ENCODE measurements around the gene DGKQ.

DGKQ gene

DNA sequence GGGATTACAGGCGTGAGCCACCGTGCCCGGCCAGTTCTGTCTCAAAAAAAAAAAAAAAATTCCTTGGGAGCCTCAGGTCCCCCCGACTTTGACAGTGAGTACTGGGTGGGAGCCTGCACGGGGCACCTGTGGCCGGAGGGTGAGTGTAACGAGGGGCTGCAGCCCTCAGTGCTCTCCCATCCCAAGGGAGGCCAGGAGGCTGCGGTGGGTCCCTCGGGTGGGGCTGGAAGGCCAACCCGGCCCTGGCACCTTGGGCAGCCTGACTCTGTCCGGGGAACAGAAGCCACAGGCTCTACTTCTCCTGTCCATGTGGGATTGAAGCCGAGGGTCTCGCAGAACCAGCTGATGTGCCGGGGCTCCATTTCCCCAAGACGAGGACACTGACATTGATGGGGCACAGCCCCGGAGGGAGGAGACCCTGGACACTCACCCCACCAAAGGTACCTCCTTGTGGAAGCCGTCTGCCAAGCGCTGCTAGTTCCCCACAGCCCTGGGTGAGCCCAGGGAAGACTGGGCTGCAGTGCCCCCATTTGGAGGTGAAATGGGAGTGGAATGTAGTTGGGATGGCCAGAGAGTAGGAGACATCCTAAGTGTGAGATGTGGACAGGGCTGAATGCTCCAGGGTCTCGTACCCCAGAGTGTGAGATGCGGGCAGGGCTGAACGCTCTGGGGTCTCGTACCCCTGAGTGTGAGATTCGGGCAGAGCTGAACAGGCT is 22.1 kb upstream of the DGKQ start:
- DNase-seq (ENCODE audit: low read depth): no peak

DNA sequence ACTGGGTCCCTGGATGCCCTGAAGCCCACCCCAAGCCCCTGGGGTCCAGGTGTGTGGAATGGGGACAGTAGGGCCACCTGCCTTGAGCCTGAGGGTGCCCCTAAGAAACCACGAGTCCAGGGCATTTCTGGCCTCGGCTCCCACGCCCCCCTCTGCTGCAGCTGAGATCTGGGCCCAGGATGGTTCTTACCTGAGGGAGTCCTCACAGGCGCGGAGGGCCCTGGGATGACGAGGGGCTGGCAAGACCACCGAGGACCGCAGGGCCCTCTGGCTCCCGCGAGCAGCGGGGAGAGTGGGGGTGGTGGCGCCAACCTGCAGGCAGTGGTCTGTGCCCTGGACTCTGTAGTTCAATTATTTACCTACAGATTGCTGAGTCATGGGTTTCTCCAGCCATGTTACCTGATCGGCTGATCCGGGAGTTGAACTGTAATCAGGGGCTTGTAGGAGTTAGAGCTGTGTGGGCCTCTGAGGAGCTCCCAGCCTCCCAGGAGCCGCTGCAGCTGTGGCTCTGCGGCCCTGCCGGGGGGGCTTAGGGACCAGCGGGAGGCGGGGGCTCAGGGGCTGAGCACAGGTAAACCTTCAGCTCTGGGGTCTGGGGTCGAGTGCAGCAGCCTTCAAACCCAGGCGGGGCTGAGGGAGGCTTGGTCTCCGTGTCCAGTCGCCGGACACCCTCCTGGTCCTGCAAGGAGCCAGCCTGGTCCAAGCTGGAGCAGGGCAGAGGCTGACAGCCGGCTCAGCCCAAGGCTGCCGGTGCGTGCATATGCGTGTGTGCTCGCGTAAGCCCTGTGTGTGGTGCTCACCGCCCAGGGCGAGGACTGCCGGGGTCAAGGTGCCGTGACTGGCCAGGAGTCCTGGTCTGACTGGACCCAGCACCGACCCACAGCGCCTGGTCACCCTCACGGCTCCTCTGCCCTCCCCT is 20.0 kb upstream of the DGKQ start, which contains the start of gene SLC26A1:
TSS of gene SLC26A1 (minus strand) at position 294 of the 919 bp plus-strand sequence. CDS start 1,701 bp downstream, outside the sequence.
- no peak for DNase-seq (ENCODE audit: low read depth)

DNA sequence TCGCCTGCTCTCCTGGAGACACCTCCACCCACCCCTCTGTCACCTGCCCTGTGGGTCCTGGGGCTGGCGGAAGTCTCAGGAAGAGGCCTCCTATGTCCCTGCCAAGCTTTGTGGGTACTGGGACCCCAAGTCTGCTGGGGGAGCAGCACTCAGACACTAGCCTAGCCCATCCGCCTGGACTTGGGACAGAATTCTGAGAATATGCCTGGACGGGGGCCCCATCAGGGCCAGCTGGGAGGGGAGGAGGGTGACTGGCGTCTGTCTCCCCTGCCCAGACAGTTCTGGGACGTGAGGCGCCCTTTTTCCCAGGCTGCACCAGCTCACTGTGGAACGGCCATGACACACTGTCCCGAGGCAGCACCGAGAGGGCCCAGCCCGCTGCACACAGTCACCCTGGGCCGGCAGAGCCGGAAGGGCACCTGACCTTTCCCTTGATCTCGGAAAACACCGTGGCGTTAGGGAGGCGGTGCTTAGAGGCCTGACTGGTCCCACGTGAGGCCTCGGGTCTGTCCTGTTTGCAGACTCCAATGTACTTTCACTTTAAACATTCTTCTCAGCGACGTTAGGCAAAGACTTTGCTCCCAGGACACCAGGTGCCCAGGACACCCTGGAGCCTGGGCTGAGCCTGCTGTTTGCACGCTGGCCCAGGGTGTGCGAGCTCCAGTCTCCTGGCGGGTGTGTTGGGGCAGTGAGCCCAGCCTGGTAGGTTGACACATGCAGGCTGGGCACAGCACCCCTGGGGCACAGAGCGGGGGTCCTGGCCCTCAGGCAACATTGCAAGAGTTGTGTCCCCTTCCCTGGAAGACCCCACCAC is 19.1 kb upstream of the DGKQ start:
- DNase-seq (ENCODE audit: low read depth): no peak

DNA sequence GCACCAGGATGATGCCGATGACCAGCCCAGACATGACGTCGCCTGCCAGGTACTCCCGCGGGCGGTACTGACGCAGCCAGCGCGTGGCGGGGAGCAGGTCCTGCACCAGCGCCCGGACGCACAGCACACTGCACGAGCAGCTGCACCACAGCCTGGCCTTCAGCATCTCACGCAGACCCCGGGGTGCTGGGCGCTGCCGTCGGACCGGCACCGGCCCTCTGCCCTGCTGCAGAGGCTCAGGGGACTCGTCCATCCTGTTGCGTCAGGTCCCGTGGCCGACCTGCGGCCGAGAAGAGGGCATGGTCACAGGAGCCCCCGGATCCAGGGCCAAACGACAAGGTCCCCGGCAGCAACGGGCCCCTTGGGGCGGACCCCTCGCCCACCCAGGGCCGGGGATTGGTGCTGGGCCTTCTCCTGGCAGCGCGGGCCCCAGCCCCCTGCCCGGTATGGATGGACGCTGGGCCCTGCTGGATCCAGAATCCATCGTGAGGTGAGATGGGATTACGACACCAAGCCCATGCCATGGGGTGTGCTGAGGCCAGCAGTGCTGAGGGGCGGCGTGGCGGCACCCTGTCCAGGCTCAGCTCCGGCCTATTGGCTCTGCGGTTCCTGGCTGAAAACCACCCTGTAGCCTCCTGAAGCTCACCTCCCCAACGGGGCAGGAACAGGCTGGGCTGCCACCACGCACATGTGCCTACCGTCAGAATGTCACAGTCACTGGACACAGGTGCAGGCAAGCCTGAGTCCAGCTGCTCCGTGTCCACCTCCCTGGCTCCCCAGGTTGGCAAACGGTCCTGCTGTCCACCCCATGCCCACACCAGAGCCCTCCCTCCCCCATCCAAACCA is 18.3 kb upstream of the DGKQ start:
- DNase-seq (ENCODE audit: low read depth): no peak

DNA sequence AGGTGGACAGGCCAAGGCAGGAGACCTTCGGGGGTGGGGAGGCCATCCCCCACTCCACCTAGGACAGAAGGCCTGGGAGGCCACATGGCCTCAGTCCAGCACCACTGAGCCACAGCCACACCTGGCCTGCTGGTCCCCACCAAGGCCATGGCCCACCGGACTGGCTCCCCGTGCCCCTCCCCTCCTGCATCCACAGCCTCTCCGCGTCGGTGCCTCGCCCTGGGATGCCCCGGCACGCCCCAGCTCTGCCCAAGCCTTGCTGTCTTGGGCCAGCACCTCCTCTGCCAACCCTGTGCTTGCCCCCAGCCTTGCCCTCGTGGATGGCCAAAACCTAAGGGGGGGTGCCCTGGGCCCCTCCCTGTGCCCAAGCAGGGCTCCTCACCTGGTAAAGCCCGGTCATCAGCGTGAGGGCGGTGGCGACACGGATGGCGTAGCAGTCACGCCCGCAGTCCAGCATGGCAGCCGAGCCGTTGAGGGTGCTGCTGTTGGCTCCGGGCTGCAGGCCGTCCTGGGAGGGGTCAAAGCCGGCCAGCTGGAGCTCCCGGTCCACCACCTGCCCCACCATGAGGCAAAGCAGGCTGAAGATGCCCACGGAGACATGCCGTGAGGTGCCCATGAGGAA is 17.5 kb upstream of the DGKQ start:
- no peak for DNase-seq (ENCODE audit: low read depth)

DNA sequence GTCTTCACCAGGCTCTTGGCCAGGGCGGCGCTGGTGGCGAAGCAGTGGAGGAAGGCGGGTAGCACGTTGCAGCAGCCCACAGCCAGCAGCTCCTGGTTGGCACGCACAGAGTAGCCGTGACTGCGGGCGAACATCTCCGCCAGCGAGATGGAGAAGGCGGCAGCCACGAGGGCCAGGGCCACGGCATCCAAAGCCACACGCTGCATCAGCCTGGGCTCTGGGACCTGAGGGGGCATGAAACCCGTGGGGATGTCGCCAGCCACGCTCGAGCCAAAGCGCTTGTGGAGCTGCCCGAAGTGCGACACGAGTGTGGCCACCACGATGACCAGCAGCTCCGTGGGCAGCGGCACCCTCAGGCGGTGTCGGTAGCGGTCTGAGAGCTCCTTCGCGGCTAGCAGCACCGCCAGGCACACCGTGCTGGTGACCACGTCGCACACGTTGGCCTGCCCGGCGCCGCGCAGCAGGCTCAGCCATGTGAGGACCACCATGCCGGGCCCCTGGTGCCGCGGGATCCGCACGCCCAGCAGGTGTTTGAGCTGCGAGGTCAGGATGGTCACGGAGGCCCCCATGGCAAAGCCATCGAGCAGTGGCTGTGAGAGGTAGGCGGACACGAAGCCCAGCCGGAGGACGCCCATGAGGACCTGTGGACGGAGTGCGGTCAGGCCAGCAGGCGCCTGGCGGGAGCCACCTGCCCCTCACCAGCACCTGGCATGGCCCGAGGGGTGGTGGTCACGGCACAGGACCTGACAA is 16.5 kb upstream of the DGKQ start:
- DNase-seq (ENCODE audit: low read depth): no peak

DNA sequence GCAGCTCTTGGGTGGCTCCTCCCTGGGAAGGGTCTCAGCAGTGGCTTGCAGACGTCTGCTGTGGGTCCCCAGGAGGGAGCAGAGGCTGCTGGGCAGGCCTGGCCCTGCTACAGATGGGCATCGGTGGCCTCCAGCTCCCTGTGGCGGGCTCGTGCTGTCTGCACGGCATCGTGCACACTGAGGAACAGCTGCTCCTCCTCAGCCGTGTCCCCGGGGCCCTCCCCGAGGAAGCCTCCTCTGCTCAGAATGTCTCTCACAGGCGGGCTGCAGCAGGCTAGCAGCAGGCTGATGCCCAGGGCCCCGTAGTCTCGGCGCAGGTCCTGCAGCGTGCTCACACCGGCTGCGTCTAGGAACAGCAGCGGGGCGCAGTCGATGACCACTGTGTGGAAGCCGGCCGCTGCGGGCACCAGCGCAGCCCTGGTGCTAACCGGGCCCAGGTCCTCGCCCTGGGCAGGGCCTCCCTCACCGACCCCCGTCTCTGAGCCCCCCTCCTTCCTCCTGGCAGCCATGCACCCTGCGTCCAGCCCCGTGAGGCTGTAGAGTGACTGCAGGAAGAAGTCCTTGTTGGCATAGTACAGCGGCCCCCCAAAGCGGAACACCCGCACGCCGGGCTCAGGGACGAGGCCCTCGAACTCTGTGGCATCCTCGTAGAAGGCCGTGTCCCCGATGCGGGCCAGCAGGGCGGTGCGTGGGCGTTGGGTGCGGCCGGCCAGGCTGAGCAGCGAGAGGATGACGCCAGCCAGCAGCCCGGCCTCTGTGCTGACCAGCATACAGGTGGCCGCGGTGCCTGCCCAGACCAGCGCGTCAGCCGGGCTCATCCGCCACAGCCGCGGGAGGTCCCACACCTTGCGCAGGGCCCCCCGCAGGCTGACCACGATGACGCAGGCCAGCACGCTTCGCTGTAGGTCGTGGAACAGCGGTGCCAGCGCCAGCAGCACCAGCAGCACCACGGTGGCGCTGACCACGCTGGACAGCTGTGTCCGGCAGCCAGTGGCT is 15.7 kb upstream of the DGKQ start:
- DNase-seq (ENCODE audit: low read depth): no peak

DNA sequence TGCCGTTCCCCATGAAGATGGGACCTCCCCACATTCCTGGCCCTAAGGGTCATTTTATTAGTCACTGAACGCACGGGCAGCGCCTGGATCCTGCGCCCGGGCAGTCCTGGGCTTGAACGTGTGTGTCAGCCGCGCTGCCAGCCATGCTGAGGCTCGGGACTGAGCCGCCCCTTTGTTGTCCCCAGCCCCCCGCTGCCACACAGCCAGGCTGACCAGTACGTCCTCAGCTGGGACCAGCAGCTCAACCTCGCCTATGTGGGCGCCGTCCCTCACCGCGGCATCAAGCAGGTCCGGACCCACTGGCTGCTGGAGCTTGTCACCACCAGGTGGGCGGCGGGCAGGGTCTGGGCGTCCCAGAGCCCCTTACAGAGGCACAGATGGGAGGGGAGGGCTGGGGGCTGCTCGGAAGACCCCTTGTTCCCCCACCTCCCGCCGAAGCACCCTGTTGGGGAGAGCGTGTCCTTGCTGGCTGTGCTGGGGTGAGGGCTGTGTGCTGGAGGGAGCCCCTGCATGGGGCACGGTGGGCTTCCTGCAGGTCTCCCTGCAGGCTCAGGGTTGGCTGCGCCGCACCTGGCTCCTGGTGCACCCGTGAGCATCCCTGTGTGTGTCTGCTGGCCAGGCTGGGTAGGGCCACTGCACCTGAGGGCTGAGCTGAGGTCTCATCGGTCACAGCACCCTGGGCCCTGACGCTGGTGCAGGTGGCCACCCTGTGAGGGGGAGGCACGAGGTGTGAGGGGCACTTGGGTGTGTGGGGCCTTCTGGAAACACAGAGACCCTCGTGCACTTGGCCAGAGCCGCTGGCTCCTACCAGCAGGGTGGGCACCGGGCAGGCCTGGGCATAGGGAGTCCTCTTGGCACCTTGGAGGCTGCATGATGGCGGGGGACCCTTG is 14.5 kb upstream of the DGKQ start:
- no peak for DNase-seq (ENCODE audit: low read depth)

DNA sequence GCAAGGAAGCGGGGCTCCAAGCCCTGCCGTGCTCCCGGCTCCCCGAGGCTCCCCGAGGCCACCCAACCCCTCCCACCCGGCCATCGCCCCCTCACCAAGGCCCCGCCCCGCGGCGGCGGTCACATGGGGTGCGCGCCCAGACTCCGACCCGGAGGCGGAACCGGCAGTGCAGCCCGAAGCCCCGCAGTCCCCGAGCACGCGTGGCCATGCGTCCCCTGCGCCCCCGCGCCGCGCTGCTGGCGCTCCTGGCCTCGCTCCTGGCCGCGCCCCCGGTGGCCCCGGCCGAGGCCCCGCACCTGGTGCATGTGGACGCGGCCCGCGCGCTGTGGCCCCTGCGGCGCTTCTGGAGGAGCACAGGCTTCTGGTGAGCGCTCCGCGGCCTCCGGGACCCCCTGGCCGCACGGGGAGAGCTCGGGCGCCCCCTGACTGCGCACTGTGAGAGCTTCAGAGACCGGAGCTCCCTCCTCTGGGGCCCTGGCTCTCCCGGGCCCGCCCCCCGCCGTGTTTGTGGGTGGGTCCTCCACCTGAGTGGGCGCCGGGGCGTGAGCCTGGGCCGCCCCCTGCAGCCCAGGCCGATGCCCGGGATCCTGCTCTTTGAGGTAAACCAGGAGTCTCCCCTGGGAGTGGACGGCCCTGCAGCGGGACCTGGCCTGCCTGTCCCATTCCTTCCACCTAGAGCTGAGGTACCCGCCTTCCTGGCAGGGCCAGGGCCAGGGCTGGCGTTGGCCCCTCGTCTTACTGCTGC is 13.7 kb upstream of the DGKQ start, which contains the start of gene IDUA:
TSS of gene IDUA (plus strand) at position 166 of the 745 bp plus-strand sequence. CDS start at position 207, 41 bp downstream.
- peak; percentile 81 for DNase-seq (ENCODE audit: low read depth)

DNA sequence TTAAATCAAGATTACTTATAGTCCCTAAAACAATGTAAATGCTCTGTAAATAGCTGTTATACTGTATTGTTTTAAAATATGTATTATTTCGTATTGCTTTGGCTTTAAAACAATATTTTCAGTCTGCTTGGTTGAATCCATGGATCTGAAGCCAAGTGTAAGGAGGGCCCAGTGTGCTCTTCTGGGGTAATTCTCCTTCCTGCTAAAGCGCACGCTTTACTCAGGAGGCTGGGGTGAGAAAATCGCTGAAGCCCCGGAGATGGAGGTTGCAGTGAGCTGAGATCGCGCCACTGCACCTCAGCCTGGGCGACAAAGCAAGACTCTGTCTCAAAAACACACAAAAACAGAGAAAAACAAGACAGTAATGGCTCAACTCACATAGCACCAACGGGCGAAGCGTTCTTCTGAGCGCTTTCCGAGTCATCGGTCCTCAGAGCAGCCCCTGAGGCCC is 13.1 kb upstream of the DGKQ start:
- DNase-seq (ENCODE audit: low read depth): no peak

DNA sequence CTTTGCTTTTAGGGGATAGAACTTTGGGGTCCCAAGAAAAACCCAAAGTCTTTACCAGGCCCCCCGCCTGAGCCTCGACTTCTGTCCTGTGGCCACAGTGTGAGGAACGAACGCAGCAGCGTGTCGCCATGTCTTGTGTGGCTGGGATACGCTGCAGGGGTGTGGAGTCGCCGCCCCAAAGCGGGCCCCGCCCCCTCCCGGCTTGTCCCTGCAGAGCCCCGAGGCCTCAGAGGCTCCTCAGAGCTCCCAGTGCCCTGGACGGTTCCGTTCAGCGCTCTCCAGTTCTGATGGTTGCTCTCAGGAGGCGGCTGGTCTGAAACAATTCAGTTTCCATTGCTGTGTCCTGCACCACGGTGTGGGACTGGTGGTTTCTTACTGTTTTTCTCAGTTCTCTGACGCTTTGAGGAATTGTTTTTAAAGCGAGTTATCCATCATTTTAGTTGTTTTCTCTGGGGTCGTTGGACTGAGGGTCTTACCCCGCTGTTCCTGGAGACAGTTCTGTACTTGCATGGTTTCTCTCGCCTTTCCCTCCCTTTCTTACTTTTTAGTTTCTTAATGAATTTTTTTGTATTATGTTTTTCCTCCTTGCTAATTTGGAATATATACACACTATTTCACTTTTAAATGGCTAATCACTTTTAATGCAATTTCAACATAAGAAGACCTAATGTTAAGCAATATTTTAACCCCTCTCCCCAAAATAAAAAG is 11.9 kb upstream of the DGKQ start:
- peak; percentile 63 for DNase-seq (ENCODE audit: low read depth)

DNA sequence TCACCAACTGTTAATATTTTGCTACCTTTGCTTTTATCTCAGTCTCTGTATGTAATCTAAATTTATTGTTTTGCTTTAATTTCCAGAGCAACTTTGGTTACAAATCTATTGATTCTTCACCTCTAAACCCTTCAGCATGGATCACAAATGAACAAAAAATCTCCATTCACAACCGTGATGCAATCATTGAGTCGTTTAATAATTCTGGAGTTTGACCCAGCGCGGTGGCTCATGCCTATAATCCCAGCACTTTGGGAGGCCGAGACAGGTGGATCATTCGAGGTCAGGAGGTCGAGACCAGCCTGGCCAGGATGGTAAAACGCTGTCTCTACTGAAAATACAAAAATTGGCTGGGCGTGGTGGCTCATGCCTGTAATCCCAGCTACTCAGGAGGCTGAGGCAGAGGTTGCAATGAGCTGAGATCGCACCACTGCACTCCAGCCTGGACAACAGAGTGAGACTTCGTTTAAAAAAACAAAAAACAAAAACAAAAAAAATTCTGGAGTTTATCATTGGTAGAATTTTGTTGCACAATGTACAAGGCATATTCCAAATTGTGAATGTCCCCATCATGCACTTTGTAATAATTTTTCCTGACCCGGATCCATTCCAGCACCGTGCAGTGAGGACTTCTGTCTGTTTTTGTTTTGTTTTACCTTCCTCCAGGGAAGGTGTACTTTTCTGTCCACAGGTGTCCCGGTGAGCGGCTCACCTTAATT is 11.1 kb upstream of the DGKQ start:
- DNase-seq (ENCODE audit: low read depth): no peak

DNA sequence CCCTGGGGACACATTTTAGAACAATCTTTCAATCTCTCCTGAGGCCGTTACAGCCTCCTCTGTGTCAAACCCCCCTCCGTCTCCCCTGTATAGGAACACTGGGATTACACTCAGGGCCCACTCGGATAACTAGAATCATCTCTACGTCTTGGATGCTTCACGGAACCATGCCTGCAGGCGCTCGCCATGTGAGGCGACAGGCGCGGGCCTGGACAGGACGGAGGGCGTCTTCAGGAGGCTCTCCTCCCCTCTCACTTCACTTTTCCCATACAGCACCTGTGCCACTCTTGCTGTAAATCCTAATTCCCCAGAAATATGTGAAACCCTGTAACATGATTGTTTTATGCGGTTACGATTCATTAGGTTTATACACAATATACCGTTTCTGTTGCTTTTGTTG is 9.4 kb upstream of the DGKQ start:
- no peak for DNase-seq (ENCODE audit: low read depth)

DNA sequence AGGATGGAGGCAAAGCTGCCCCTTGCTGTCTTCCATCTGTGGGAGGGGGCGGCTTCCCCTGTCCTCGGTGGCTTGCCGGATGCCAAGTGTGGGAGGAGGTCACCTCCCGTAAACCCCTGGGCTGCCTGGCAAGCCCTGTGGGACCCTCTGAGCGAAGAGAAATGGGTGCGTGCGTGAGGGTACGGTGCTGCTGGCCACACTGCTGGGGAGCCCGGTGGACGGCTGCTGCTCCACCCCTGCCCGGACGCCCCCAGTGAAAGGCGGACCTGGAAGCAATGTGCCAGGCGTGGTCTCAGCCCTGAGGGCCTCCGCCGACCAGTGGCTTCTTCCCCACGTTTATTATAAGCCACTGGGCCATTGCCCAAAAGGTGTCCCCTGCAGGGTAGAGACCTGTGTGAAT is 8.9 kb upstream of the DGKQ start:
- no peak for DNase-seq (ENCODE audit: low read depth)

DNA sequence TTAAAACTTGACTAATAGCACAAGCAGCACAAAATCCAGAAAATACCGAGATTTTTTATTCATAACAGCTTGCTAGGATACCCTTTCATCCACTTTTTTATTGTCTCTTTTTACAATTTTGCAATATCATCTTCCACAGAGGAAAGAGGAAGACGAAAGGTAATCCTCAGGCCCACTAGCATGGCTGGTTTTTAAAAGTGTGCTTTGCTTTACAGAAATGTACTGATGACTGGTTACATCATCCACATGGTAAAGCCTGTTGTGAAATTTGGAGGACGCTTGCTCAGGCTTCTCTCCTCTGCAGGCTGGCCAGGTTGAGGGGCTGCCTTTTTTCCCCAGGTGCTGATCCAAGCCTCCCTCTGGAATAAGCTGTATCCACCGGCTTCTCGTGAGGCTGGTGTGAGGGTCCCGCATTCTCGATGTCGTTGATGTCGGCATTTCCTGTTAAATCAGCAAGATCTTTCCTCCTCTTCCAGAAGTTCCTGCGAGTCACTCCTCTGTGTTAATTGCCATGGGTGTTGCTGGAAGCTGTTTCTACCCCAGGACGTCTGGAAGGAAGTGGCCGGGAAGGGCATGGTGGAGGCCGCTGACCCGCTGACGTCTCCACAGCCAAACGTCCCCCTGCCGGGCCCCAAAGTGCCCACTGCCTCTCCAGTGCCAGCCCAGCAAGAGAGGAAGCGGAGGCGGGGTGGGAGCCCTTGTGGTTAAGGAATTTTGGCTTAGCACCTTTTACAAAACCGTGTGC is 5.8 kb upstream of the DGKQ start:
- no peak for DNase-seq (ENCODE audit: low read depth)
